ENCODE measurements around the gene RAX.

Gene RAX

GRCh38 chr18:59218018-59218417 lies 55.2 kb downstream of the RAX start:
- no peak overlapping the region for H3K4me3 ChIP-seq (ENCODE audit: low read length)
- no peak for TF ChIP-seq ZNF274 (IDR thresholded peaks at IDR 0.05; ENCODE audit: low read depth, low read length)
